H1 (cell line): ENCODE results near the gene RUNX1. TPM values are rescaled to one million over a fixed set of nuclear protein-coding genes. Genes with fewer than 3 reads are reported as not detected.

ENCODE experiments used
- CTCF ChIA-PET: fragments of 300-600 bp; sonication (Branson Sonifier 250); formaldehyde crosslinking; loops from one replicate; lab custom pipeline; 2021; ENCODE audit not compliant: partially characterized antibody; lab: Charles Lee
- POLR2A ChIA-PET: fragments of 300-600 bp; sonication (Branson Sonifier 250); formaldehyde crosslinking; loops from one replicate; lab custom pipeline; 2021; ENCODE audit warnings: inconsistent platforms; ENCODE audit not compliant: partially characterized antibody; lab: Charles Lee
- DNase-seq, 2 experiments: peaks; one replicate each; pipeline versions ENCODE4 v3.0.0 to v3.0.0-alpha.2; 2010 to 2022; ENCODE audit warnings: low spot score in 2 of 2, low read depth in 1 of 2, mixed read lengths in 1 of 2
- FAIRE-seq: peaks from 2 replicates; lab custom pipeline; 2011; peaks lifted over from hg19 to GRCh38; lab: Jason Lieb, UNC
- H2AFZ ChIP-seq: 2 replicates; pipeline ENCODE4 v1.8.1; 2012; ENCODE audit warnings: low read length, inconsistent platforms
- H2AK5ac ChIP-seq: 2 replicates; pipeline ENCODE4 v1.6.1; 2013; ENCODE audit warnings: low read depth, low read length
- H2BK120ac ChIP-seq: replicated peaks from 2 replicates; pipeline ENCODE3; 2013; ENCODE audit warnings: low read depth, low read length, inconsistent platforms
- H2BK12ac ChIP-seq: 2 replicates; pipeline ENCODE4 v1.6.1; 2013; ENCODE audit warnings: low read depth, low read length
- H2BK15ac ChIP-seq: 2 replicates; pipeline ENCODE4 v1.6.1; 2013; ENCODE audit warnings: low read length
- H2BK20ac ChIP-seq: 2 replicates; pipeline ENCODE4 v1.6.1; 2013; ENCODE audit warnings: low read length
- H2BK5ac ChIP-seq: 2 replicates; pipeline ENCODE4 v1.6.1; 2013; ENCODE audit warnings: low read depth, low read length
- H3K14ac ChIP-seq: 2 replicates; pipeline ENCODE4 v1.6.1; 2013; ENCODE audit warnings: inconsistent platforms; ENCODE audit not compliant: insufficient read length
- H3K18ac ChIP-seq: 2 replicates; pipeline ENCODE4 v1.6.1; 2013; ENCODE audit warnings: low read length; ENCODE audit errors: extremely low read depth
- H3K23ac ChIP-seq: 2 replicates; pipeline ENCODE4 v1.6.1; 2013; ENCODE audit warnings: inconsistent platforms; ENCODE audit not compliant: insufficient read length
- H3K23me2 ChIP-seq: 2 replicates; pipeline ENCODE4 v1.6.1; 2013; ENCODE audit warnings: low read depth, low read length
- H3K27ac ChIP-seq: 2 replicates; pipeline ENCODE4 v1.6.1; 2011; ENCODE audit warnings: low read depth, low read length, inconsistent platforms
- H3K27me3 ChIP-seq, 4 experiments: replicated peaks in 1 of 4; 1 replicate in 1 of 4; 2 replicates in 3 of 4; pipeline versions ENCODE4 v1.6.1 to v1.8.1; 2011 to 2013; ENCODE audit warnings: low read length in 3 of 4, mild to moderate bottlenecking in 3 of 4, inconsistent platforms in 2 of 4, mixed read lengths in 2 of 4, moderate library complexity in 1 of 4; ENCODE audit not compliant: control insufficient read depth in 3 of 4, insufficient read depth in 3 of 4; ENCODE audit errors: extremely low read depth in 1 of 4
- H3K36me3 ChIP-seq, 4 experiments: 2 replicates each; pipeline versions ENCODE4 v1.6.1 to v1.8.1; 2011 to 2013; ENCODE audit warnings: mild to moderate bottlenecking in 4 of 4, low read length in 3 of 4, moderate library complexity in 2 of 4, control low read depth in 1 of 4, inconsistent platforms in 1 of 4; ENCODE audit not compliant: insufficient read depth in 4 of 4, control insufficient read depth in 2 of 4
- H3K4ac ChIP-seq: replicated peaks from 2 replicates; pipeline ENCODE3; 2013; ENCODE audit warnings: low read length, low read depth, mixed read lengths, inconsistent platforms; ENCODE audit not compliant: insufficient read length
- H3K4me1 ChIP-seq, 4 experiments: replicated peaks in 1 of 4; 1 replicate in 1 of 4; 2 replicates in 3 of 4; pipeline versions ENCODE4 v1.6.1 to v1.8.1; 2011 to 2013; ENCODE audit warnings: low read length in 3 of 4, inconsistent platforms in 2 of 4, mixed read lengths in 1 of 4; ENCODE audit not compliant: insufficient read depth in 4 of 4, control insufficient read depth in 3 of 4
- H3K4me2 ChIP-seq, 2 experiments: 2 replicates each; pipeline versions ENCODE4 v1.6.1 to v1.8.1; 2011 to 2013; ENCODE audit warnings: low read depth in 2 of 2, low read length in 2 of 2, control low read depth in 1 of 2, inconsistent platforms in 1 of 2, mild to moderate bottlenecking in 1 of 2; ENCODE audit not compliant: insufficient read depth in 1 of 2
- H3K4me3 ChIP-seq, 4 experiments: fragments of 200-600, 300-600 bp in 1 of 4; sonication (generic), shearing (Covaris generic), sonication (Bioruptor Twin) in 1 of 4; 2 replicates each; pipeline versions ENCODE4 v1.5.1 to v1.8.1; 2011 to 2016; ENCODE audit warnings: low read length in 4 of 4, low read depth in 3 of 4, control low read depth in 2 of 4, inconsistent platforms in 2 of 4, mild to moderate bottlenecking in 2 of 4, mixed read lengths in 1 of 4, moderate library complexity in 1 of 4; ENCODE audit not compliant: insufficient read depth in 2 of 4; ENCODE audit errors: extremely low read depth in 1 of 4
- H3K56ac ChIP-seq: replicated peaks from 2 replicates; pipeline ENCODE3; 2013; ENCODE audit warnings: low read depth, mild to moderate bottlenecking, mixed read lengths, low read length, inconsistent platforms; ENCODE audit not compliant: insufficient read length
- H3K79me1 ChIP-seq: 2 replicates; pipeline ENCODE4 v1.6.1; 2013; ENCODE audit warnings: low read depth, low read length, control low read depth
- H3K79me2 ChIP-seq, 2 experiments: 2 replicates each; pipeline versions ENCODE4 v1.6.1 to v1.8.1; 2012 to 2013; ENCODE audit warnings: low read length in 2 of 2, mild to moderate bottlenecking in 2 of 2, inconsistent platforms in 1 of 2; ENCODE audit not compliant: insufficient read depth in 2 of 2, control insufficient read depth in 1 of 2
- H3K9ac ChIP-seq, 4 experiments: replicated peaks in 1 of 4; 1 replicate in 1 of 4; 2 replicates in 3 of 4; pipeline versions ENCODE4 v1.6.1 to v1.8.1; 2011 to 2013; ENCODE audit warnings: low read depth in 3 of 4, low read length in 3 of 4, control low read depth in 2 of 4, mild to moderate bottlenecking in 2 of 4, moderate library complexity in 2 of 4, inconsistent platforms in 1 of 4; ENCODE audit errors: extremely low read depth in 1 of 4
- H3K9me3 ChIP-seq, 2 experiments: 2 replicates each; pipeline versions ENCODE4 v1.6.1 to v1.8.1; 2012 to 2013; ENCODE audit warnings: mild to moderate bottlenecking in 2 of 2, moderate library complexity in 2 of 2, control low read depth in 1 of 2, inconsistent platforms in 1 of 2, low read depth in 1 of 2, low read length in 1 of 2, mixed read lengths in 1 of 2; ENCODE audit not compliant: insufficient read depth in 2 of 2
- H4K20me1 ChIP-seq, 2 experiments: replicated peaks in 1 of 2; 2 replicates each; pipeline versions ENCODE3 to v1.8.1; 2011 to 2013; ENCODE audit warnings: inconsistent platforms in 2 of 2, low read length in 2 of 2, mild to moderate bottlenecking in 1 of 2; ENCODE audit not compliant: insufficient read depth in 2 of 2, control insufficient read depth in 1 of 2
- H4K5ac ChIP-seq: 2 replicates; pipeline ENCODE4 v1.6.1; 2013; ENCODE audit warnings: low read length, low read depth, mixed read lengths, inconsistent platforms; ENCODE audit not compliant: insufficient read length
- H4K8ac ChIP-seq: 2 replicates; pipeline ENCODE4 v1.8.0; 2013; ENCODE audit warnings: mild to moderate bottlenecking, moderate library complexity, low read length, inconsistent platforms; ENCODE audit not compliant: insufficient read depth; ENCODE audit errors: extremely low read depth
- H4K91ac ChIP-seq: replicated peaks from 2 replicates; pipeline ENCODE3; 2013; ENCODE audit warnings: low read length, mixed read lengths, inconsistent platforms; ENCODE audit not compliant: insufficient read length
- CHD1 ChIP-seq: IDR thresholded peaks from 2 replicates; pipeline ENCODE4 v1.6.1; 2012; ENCODE audit warnings: low read depth, low read length, improper control_type of control experiment
- CHD2 ChIP-seq: IDR thresholded peaks from 2 replicates; pipeline ENCODE4 v1.6.1; 2012; ENCODE audit warnings: low read length, improper control_type of control experiment
- EZH2 ChIP-seq: fragments of 200-600 bp; sonication (generic); IDR thresholded peaks from 2 replicates; pipeline ENCODE4 v1.7.1; 2012; ENCODE audit warnings: low read depth, mild to moderate bottlenecking, moderate library complexity, low read length, inconsistent platforms; ENCODE audit not compliant: severe bottlenecking
- GABPA ChIP-seq: IDR thresholded peaks from 2 replicates; pipeline ENCODE4 v1.6.1; 2011; ENCODE audit warnings: mild to moderate bottlenecking, low read length, moderate library complexity, borderline replicate concordance; ENCODE audit not compliant: insufficient read depth
- HDAC6 ChIP-seq: IDR thresholded peaks from one replicate; pipeline ENCODE4 v1.7.1; 2012; ENCODE audit warnings: low read depth, mild to moderate bottlenecking, inconsistent platforms, low read length, moderate library complexity
- MAFK ChIP-seq: IDR thresholded peaks from 2 replicates; pipeline ENCODE4 v1.6.1; 2012; ENCODE audit warnings: low read depth, mild to moderate bottlenecking, improper control_type of control experiment, low read length
- PHF8 ChIP-seq: fragments of 200-600 bp; sonication (generic); conservative IDR thresholded peaks from 2 replicates; pipeline ENCODE4 v1.7.1; 2012; ENCODE audit warnings: low read depth, mild to moderate bottlenecking, inconsistent platforms, low read length, moderate library complexity
- RBBP5 ChIP-seq: IDR thresholded peaks from 2 replicates; pipeline ENCODE4 v1.7.1; 2012; ENCODE audit warnings: low read depth, mild to moderate bottlenecking, inconsistent platforms, low read length, moderate library complexity, borderline replicate concordance
- TCF12 ChIP-seq: IDR thresholded peaks from 2 replicates; pipeline ENCODE4 v1.6.1; 2011; ENCODE audit warnings: low read depth, mild to moderate bottlenecking, low read length
- TEAD4 ChIP-seq: IDR thresholded peaks from 2 replicates; pipeline ENCODE4 v1.6.1; 2012; ENCODE audit warnings: low read depth, low read length, inconsistent platforms, mixed read lengths
- WGBS, 2 experiments: shearing (Covaris generic) in 1 of 2; methylation state at CpG; one replicate each; pipeline versions ENCODE4 v1.1.6 to v1.1.7; 2013 to 2015; ENCODE audit warnings: low lambda C conversion rate in 2 of 2, mixed read lengths in 2 of 2, inconsistent platforms in 1 of 2, low coverage in 1 of 2, missing lambda C conversion rate in 1 of 2; ENCODE audit not compliant: insufficient replicate concordance in 2 of 2, insufficient coverage in 1 of 2, insufficient read length in 1 of 2; ENCODE audit errors: extremely low coverage in 1 of 2, missing lambda C conversion rate in 1 of 2; 5-methylcytosine and 5-hydroxymethylcytosine counted together
- polyA plus RNA-seq, 7 experiments: library from polyadenylated mRNA; depleted of rRNA in 3 of 7; stranded (reverse) in 5 of 7; unstranded in 2 of 7; fragments of >200 nt in 5 of 7; fragments of 200-250 nt in 2 of 7; gene quantifications; 1 replicate in 5 of 7; 2 replicates in 1 of 7; 4 replicates in 1 of 7; pipeline versions ENCODE4 v1.2.1 to v1.2.3, GENCODE V29; 2011 to 2013; ENCODE audit warnings: missing spikeins in 2 of 7, mixed read lengths in 2 of 7
- total RNA-seq: library from RNA; stranded (reverse); fragmentation: NEBNext Ultra II Directional; extraction: Animal tissue kit (Norgen Biotek cat#: 25700); gene quantifications from 2 replicates; pipeline ENCODE4 v1.2.1, GENCODE V29; 2021
- TF ChIP-seq, protein P1 (sequence below): IDR thresholded peaks from 2 replicates; pipeline ENCODE4 v1.6.1; 2011; ENCODE audit warnings: low read length, improper control_type of control experiment

The RUNX1 gene
- total and polyA plus RNA-seq, 2 of the 8 experiments (the other 6 are each of a cell fraction or from before 2014, with no cell fraction given): 0.20 to 0.60 TPM

- Histone ChIP-seq H3K27me3 (no peaks in the 10 kb centered on the region; a peak in 1 of 7 replicates), H3K9ac (no peak overlapping the region), H4K91ac (no peak overlapping the region), H2AFZ (no peak overlapping the region), H3K4ac (no peak overlapping the region), H2BK15ac (no peak overlapping the region), H3K18ac (no peak overlapping the region), H4K8ac (no peak overlapping the region)
- TF ChIP-seq RBBP5: no peak
- TF ChIP-seq MAFK: no peak
- no peak for TF ChIP-seq EZH2
- no peak for TF ChIP-seq HDAC6
- TF ChIP-seq CHD1: no peak
- no peak for TF ChIP-seq GABPA
- TF ChIP-seq, protein P1, sequence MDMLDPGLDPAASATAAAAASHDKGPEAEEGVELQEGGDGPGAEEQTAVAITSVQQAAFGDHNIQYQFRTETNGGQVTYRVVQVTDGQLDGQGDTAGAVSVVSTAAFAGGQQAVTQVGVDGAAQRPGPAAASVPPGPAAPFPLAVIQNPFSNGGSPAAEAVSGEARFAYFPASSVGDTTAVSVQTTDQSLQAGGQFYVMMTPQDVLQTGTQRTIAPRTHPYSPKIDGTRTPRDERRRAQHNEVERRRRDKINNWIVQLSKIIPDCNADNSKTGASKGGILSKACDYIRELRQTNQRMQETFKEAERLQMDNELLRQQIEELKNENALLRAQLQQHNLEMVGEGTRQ: no peak
- no peak for TF ChIP-seq CHD2
- no peak for TF ChIP-seq PHF8
- TF ChIP-seq TCF12: no peak
- no peak for TF ChIP-seq TEAD4
- TF ChIP-seq, all 59 proteins: peak for 0
- Histone ChIP-seq H3K9me3 (no peaks in the 10 kb centered on the region), H3K4me2 (no peak overlapping the region), H2BK5ac (no peak overlapping the region), H3K23me2 (peaks cover 5% of the 10 kb centered on the region; the same call in 1 of the 2 replicates), H3K36me3 (no peaks in the 10 kb centered on the region), H4K5ac (no peak overlapping the region), H3K23ac (no peak overlapping the region), H3K79me1 (no peaks in the 10 kb centered on the region), H2BK20ac (no peak overlapping the region), H3K27ac (no peak overlapping the region), H3K14ac (no peak overlapping the region), H3K4me3 (no peak overlapping the region), H2AK5ac (no peak overlapping the region), H2BK12ac (no peak overlapping the region), H4K20me1 (no peaks in the 10 kb centered on the region), H3K56ac (no peak overlapping the region), H2BK120ac (no peak overlapping the region), H3K79me2 (no peaks in the 10 kb centered on the region), H3K4me1 (peaks cover 0 to 5% (median 0%) of the 10 kb centered on the region in 4 experiments; a peak in 1 of 7 replicates)
- FAIRE-seq (no peak), DNase-seq (no peak)
- CTCF ChIA-PET: no interaction called here
- WGBS, 2 experiments: 83% methylated on average over 10 of the region's 10 CpGs; no CpG with 5 or more reads in 1 of the 2 experiments
- POLR2A ChIA-PET: no interaction called here
Observed at GRCh38 chr21:34991366-34991957, 57.6 kb downstream of the RUNX1 start.
